ENCODE results near the gene SFXN2. TPM values are rescaled to one million over a fixed set of nuclear protein-coding genes. Genes with fewer than 3 reads are reported as not detected.

SFXN2 gene
- total RNA-seq, 4 donors from 2014 or later = 1.9 to 5.6 (median 3.1) TPM

DNA sequence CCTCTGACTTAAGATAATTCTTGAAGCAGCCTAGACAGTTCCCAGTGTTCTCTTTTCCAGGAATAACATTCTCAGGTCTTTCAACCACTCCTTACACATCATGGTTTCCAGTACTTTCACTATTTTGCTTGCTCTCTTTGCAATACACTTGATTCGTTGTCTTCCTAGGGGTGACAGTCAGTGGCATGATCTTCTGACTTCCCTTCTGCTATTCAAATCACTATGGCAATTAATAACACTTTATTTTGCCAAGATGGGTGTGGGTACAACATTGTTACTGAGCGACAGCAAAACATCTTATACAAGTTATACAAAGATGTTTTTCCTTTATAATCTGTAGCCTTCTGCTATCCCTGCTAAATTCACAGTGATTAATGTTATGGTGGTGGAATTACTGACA lies 15.5 kb upstream of the SFXN2 start:
- Histone ChIP-seq H3K27ac (no peak overlapping the region), H3K36me3 (peaks cover 19% of the 10 kb centered on the region), H3K4me3 (no peak overlapping the region), H3K27me3 (no peaks in the 10 kb centered on the region), H3K9me3 (no peaks in the 10 kb centered on the region), H3K4me1 (no peaks in the 10 kb centered on the region)
- no peak for TF ChIP-seq POLR2A (IDR thresholded peaks at IDR 0.05)
- no peak for TF ChIP-seq CTCF (IDR thresholded peaks at IDR 0.05)
- TF ChIP-seq POLR2AphosphoS5 (IDR thresholded peaks at IDR 0.05) = no peak
- no peak for TF ChIP-seq EP300 (IDR thresholded peaks at IDR 0.05)
- DNase-seq (ENCODE audit: low spot score in 2 of 2) = no peak
- WGBS = 62% methylated on average over 2 of the region's 2 CpGs

- no peak for TF ChIP-seq EP300 (IDR thresholded peaks at IDR 0.05)
- no peak for TF ChIP-seq CTCF (IDR thresholded peaks at IDR 0.05)
- TF ChIP-seq POLR2A (IDR thresholded peaks at IDR 0.05) = no peak
- TF ChIP-seq POLR2AphosphoS5 (IDR thresholded peaks at IDR 0.05) = no peak
- H3K4me3 ChIP-seq = no peak overlapping the region
- DNase-seq (ENCODE audit: low spot score in 2 of 2) = no peak
- no peaks in the 10 kb centered on the region for H3K9me3 ChIP-seq
- no peaks in the 10 kb centered on the region for H3K27me3 ChIP-seq
- WGBS = 86% methylated on average over 3 of the region's 3 CpGs
- no peak overlapping the region for H3K27ac ChIP-seq
- H3K36me3 ChIP-seq = peaks cover 14% of the 10 kb centered on the region
- no peaks in the 10 kb centered on the region for H3K4me1 ChIP-seq
These were observed 13.2 kb upstream of the SFXN2 start for GRCh38 chr10:102701272-102701671.

GRCh38 chr10:102701796-102702195 lies 12.6 kb upstream of the SFXN2 start:
- TF ChIP-seq POLR2AphosphoS5 (IDR thresholded peaks at IDR 0.05) = no peak
- TF ChIP-seq EP300 (IDR thresholded peaks at IDR 0.05) = no peak
- no peak for TF ChIP-seq CTCF (IDR thresholded peaks at IDR 0.05)
- TF ChIP-seq POLR2A (IDR thresholded peaks at IDR 0.05) = no peak
- H3K36me3 ChIP-seq = peaks cover 10% of the 10 kb centered on the region
- peaks cover 1% of the 10 kb centered on the region for H3K4me1 ChIP-seq
- H3K27me3 ChIP-seq = no peaks in the 10 kb centered on the region
- no peak overlapping the region for H3K4me3 ChIP-seq
- no peak for DNase-seq (ENCODE audit: low spot score in 2 of 2)
- H3K27ac ChIP-seq = no peak overlapping the region
- no peaks in the 10 kb centered on the region for H3K9me3 ChIP-seq
- WGBS = 97% methylated on average over 3 of the region's 3 CpGs

- Histone ChIP-seq H3K9me3 (no peaks in the 10 kb centered on the region), H3K4me3 (no peak overlapping the region), H3K36me3 (peaks cover 3% of the 10 kb centered on the region), H3K27me3 (no peaks in the 10 kb centered on the region), H3K4me1 (peaks cover 6% of the 10 kb centered on the region), H3K27ac (no peak overlapping the region)
- WGBS = 84% methylated on average over 2 of the region's 2 CpGs
- no peak for TF ChIP-seq POLR2A (IDR thresholded peaks at IDR 0.05)
- TF ChIP-seq EP300 (IDR thresholded peaks at IDR 0.05) = no peak
- no peak for TF ChIP-seq CTCF (IDR thresholded peaks at IDR 0.05)
- no peak for TF ChIP-seq POLR2AphosphoS5 (IDR thresholded peaks at IDR 0.05)
- DNase-seq (ENCODE audit: low spot score in 2 of 2) = no peak
These were observed 11.7 kb upstream of the SFXN2 start for GRCh38 chr10:102702742-102703141.

DNA sequence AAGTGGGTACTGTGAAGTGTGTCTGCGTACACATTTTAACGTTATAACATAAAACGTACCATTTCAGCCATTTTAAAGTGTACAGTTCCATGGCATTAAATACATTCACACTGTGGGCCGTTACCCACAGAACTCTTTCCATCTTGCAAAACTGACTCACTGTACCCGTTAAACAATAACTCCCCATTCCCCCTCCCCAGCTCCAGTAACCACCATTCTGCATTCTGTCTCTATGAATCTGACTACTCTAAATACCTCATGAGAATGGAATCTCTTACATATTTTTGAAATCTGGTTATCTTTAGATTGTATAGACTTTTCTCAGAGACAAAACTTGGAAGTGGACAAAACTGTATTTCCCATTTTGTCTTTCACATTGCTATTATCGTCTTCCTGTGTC lies 9.5 kb upstream of the SFXN2 start:
- no peaks in the 10 kb centered on the region for H3K9me3 ChIP-seq
- H3K36me3 ChIP-seq = peaks cover 3% of the 10 kb centered on the region
- H3K27ac ChIP-seq = no peak overlapping the region
- no peaks in the 10 kb centered on the region for H3K27me3 ChIP-seq
- DNase-seq (ENCODE audit: low spot score in 2 of 2) = no peak
- 90% methylated on average over 6 of the region's 6 CpGs for WGBS
- no peak overlapping the region for H3K4me3 ChIP-seq
- TF ChIP-seq POLR2AphosphoS5 (IDR thresholded peaks at IDR 0.05) (no peak), EP300 (IDR thresholded peaks at IDR 0.05) (no peak), CTCF (IDR thresholded peaks at IDR 0.05) (no peak)
- H3K4me1 ChIP-seq = peaks cover 11% of the 10 kb centered on the region
